Suprapubic skin (tissue), 4 donors: ENCODE data around the gene ZC3H12A. TPM values are rescaled to one million over a fixed set of nuclear protein-coding genes. Genes with fewer than 3 reads are reported as not detected.

Experiments used
- DNase-seq, 2 donors: peaks; one replicate each; pipeline ENCODE4 v3.0.0-alpha.2; 2019; ENCODE audit warnings: low spot score in 2 of 2
- H3K27ac ChIP-seq: fragments of 200-600 bp; sonication (generic); one replicate; pipeline ENCODE4 v1.5.1; 2019
- H3K27me3 ChIP-seq: fragments of 200-600 bp; sonication (generic); one replicate; pipeline ENCODE4 v1.5.1; 2019
- H3K36me3 ChIP-seq: fragments of 200-600 bp; sonication (generic); one replicate; pipeline ENCODE4 v1.5.1; 2019
- H3K4me1 ChIP-seq: fragments of 200-600 bp; sonication (generic); one replicate; pipeline ENCODE4 v1.5.1; 2019
- H3K4me3 ChIP-seq: fragments of 200-600 bp; sonication (generic); one replicate; pipeline ENCODE4 v1.5.1; 2019; ENCODE audit warnings: mild to moderate bottlenecking
- H3K9me3 ChIP-seq: fragments of 200-600 bp; sonication (generic); one replicate; pipeline ENCODE4 v1.5.1; 2019
- CTCF ChIP-seq, 2 donors: fragments of 200-600 bp in 1 of 2; fragments of 450-650 bp in 1 of 2; sonication (generic) in 1 of 2; IDR thresholded peaks; one replicate each; pipeline ENCODE4 v1.5.1; 2016 to 2019; ENCODE audit warnings: antibody characterized with exemption in 2 of 2, mild to moderate bottlenecking in 1 of 2, moderate library complexity in 1 of 2
- EP300 ChIP-seq: sonication (generic); formaldehyde crosslinking; IDR thresholded peaks from one replicate; pipeline ENCODE4 v1.6.1; 2017; ENCODE audit warnings: antibody characterized with exemption
- POLR2A ChIP-seq, 2 donors: fragments of 450-650 bp; IDR thresholded peaks; one replicate each; pipeline ENCODE4 v1.6.1; 2017; ENCODE audit warnings: antibody characterized with exemption in 2 of 2, mild to moderate bottlenecking in 2 of 2, moderate library complexity in 2 of 2
- POLR2AphosphoS5 ChIP-seq, 3 donors: sonication (generic); formaldehyde crosslinking; IDR thresholded peaks; one replicate each; pipeline ENCODE4 v1.6.1; 2017; ENCODE audit warnings: antibody characterized with exemption in 3 of 3
- WGBS: methylation state at CpG from one replicate; pipeline ENCODE4 v1.1.5; 2018; 5-methylcytosine and 5-hydroxymethylcytosine counted together
- total RNA-seq, 4 donors: library from RNA; depleted of rRNA; stranded (reverse); fragments of >200 nt; gene quantifications; one replicate each; pipeline ENCODE4 v1.1.0, GENCODE V29; 2016

The ZC3H12A gene
- total RNA-seq, 4 donors from 2014 or later, result 47.7 to 107 (median 56.1) TPM

- no peak for DNase-seq
- Histone ChIP-seq H3K9me3 (no peaks in the 10 kb centered on the region), H3K27ac (no peak overlapping the region), H3K4me3 (no peak overlapping the region), H3K36me3 (peaks cover 58% of the 10 kb centered on the region), H3K27me3 (no peaks in the 10 kb centered on the region), H3K4me1 (peaks cover 15% of the 10 kb centered on the region)
- WGBS, result 85% methylated on average over 4 of the region's 4 CpGs
- TF ChIP-seq EP300 (no peak), CTCF (IDR thresholded peaks at IDR 0.05) (no peak), POLR2A (IDR thresholded peaks at IDR 0.05) (no peak)
Measured at GRCh38 chr1:37509181-37509580, 34.8 kb downstream of the ZC3H12A start.

- DNase-seq, result no peak
- Histone ChIP-seq H3K36me3 (peaks cover 18% of the 10 kb centered on the region), H3K4me3 (peak overlapping the region; percentile 87), H3K27ac (peak overlapping the region; percentile 94), H3K27me3 (no peaks in the 10 kb centered on the region), H3K4me1 (peaks cover 21% of the 10 kb centered on the region), H3K9me3 (no peaks in the 10 kb centered on the region)
- 2% methylated on average over 12 of the region's 26 CpGs for WGBS
- TF ChIP-seq POLR2A (IDR thresholded peaks at IDR 0.05) (no peak), POLR2AphosphoS5 (IDR thresholded peaks at IDR 0.05) (no peak), EP300 (no peak), CTCF (IDR thresholded peaks at IDR 0.05) (no peak)
Measured at GRCh38 chr1:37513795-37514349, 39.5 kb downstream of the ZC3H12A start.

GRCh38 chr1:37514350-37515184 lies 40.2 kb downstream of the ZC3H12A start, which contains the start of gene MEAF6:
TSS of gene MEAF6 (minus strand) at chr1:37514766. CDS start at chr1:37514746, 20 bp downstream.
- Histone ChIP-seq H3K27ac (peak within 1 kb of the TSS; percentile 94), H3K4me3 (peak within 1 kb of the TSS; percentile 87), H3K9me3 (no peaks in the 10 kb centered on the region), H3K36me3 (peaks cover 13% of the 10 kb centered on the region), H3K27me3 (no peaks in the 10 kb centered on the region), H3K4me1 (peaks cover 21% of the 10 kb centered on the region)
- peak; percentile 88 to 91 for DNase-seq
- 0% methylated on average over 29 of the region's 100 CpGs for WGBS
- TF ChIP-seq POLR2AphosphoS5 (IDR thresholded peaks at IDR 0.05) (no peak), POLR2A (IDR thresholded peaks at IDR 0.05) (peak; percentile 13 to 61), CTCF (IDR thresholded peaks at IDR 0.05) (peak; percentile 83 to 94)

DNA sequence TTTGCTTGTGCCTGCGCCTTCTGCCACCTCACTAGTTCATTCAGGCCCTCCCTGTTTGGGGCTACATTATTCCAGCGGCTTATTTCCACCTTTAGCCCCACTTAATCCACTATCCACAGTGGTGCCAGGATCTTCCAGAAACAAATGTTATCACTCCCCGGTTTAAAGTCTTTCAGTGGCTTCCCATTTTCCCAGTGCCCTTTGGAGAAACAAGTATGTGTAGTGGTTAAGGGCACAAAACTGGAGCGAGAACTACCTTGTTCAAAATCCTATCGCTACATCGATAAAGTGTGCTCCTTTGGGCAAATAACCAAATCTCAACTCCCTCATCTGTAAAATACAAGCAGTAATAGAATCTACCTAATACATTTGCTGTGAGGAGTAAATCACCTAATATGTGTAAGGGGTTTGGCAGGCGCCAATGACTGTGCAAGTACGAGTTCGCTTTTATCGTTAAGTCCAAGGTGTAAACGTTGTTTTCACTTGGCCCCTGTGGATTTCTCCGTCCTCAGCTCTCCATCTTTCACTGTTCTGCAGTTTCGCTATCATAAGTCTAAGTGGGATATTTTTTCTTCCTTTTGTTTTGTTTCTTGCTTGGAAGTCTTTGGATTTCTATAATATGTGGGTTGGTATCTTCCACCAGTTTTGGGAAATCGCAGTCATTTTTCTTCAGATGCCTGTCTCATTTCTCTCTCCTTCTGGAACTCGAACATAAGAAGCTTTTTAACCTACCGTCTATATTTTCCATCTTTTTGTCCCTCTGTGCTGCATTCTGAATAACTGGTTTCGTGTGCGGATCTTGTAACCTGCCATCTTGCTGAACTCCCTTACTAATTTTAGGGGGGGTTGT lies 41.0 kb downstream of the ZC3H12A start:
- TF ChIP-seq POLR2AphosphoS5 (IDR thresholded peaks at IDR 0.05) (no peak), POLR2A (IDR thresholded peaks at IDR 0.05) (no peak), EP300 (no peak), CTCF (IDR thresholded peaks at IDR 0.05) (no peak)
- no peak for DNase-seq
- peak overlapping the region; percentile 87 for H3K4me3 ChIP-seq
- peak overlapping the region; percentile 94 for H3K27ac ChIP-seq
- WGBS, result 72% methylated on average over 18 of the region's 18 CpGs
- peaks cover 21% of the 10 kb centered on the region for H3K4me1 ChIP-seq
- no peaks in the 10 kb centered on the region for H3K9me3 ChIP-seq
- H3K27me3 ChIP-seq, result no peaks in the 10 kb centered on the region
- peaks cover 10% of the 10 kb centered on the region for H3K36me3 ChIP-seq
